NT2/D1 (cell line): ENCODE measurements around the gene GPR158.

Experiments
- SUZ12 ChIP-seq: IDR thresholded peaks from 2 replicates; pipeline ENCODE4 v1.6.1; 2011; ENCODE audit not compliant: insufficient read length, insufficient read depth; ENCODE audit errors: extremely low read depth
- YY1 ChIP-seq: IDR thresholded peaks from 2 replicates; pipeline ENCODE4 v1.6.1; 2011; ENCODE audit not compliant: insufficient read length, insufficient read depth
- ZNF274 ChIP-seq: IDR thresholded peaks from 2 replicates; pipeline ENCODE4 v1.6.1; 2011; ENCODE audit warnings: mild to moderate bottlenecking, low read depth, low read length

GRCh38 chr10:25175527-25176420 is 973 bp downstream of the GPR158 start:
- TF ChIP-seq ZNF274 (no peak), SUZ12 (peak; percentile 64), YY1 (no peak)
